WTC11 (cell line): Measurements from ENCODE around the gene RAI1. TPM values are rescaled to one million over a fixed set of nuclear protein-coding genes. Genes with fewer than 3 reads are reported as not detected.

Experiments used
- ATAC-seq: fragments of 200-7000 bp; cut with Tn5 transposase; 2 replicates; pipeline ENCODE4 v1.10.0; 2021; ENCODE audit warnings: mild to moderate bottlenecking, moderate library complexity
- CTCF ChIA-PET: fragments of 300-600 bp; sonication (Branson Sonifier 250); formaldehyde crosslinking; loops from one replicate; lab custom pipeline; 2021; ENCODE audit warnings: antibody characterized with exemption; lab: Charles Lee
- POLR2A ChIA-PET: fragments of 350-600 bp; sonication (Branson Sonifier 250); formaldehyde crosslinking; loops from one replicate; lab custom pipeline; 2021; ENCODE audit warnings: antibody characterized with exemption; lab: Charles Lee
- DNase-seq: peaks from one replicate; pipeline ENCODE4 v3.0.0; 2021; ENCODE audit warnings: low spot score
- H3K27ac Mint-ChIP-seq: 2 replicates; pipeline ENCODE4 v1.8.0; 2021; ENCODE audit warnings: mixed read lengths
- H3K27me3 Mint-ChIP-seq: 2 replicates; pipeline ENCODE4 v1.8.0; 2021; ENCODE audit warnings: low read depth, mild to moderate bottlenecking, moderate library complexity, mixed read lengths
- H3K36me3 Mint-ChIP-seq: 2 replicates; pipeline ENCODE4 v1.8.0; 2021; ENCODE audit warnings: mixed read lengths
- H3K4me1 Mint-ChIP-seq: 2 replicates; pipeline ENCODE4 v1.8.0; 2022; ENCODE audit warnings: mixed read lengths
- H3K4me3 Mint-ChIP-seq: 2 replicates; pipeline ENCODE4 v1.8.0; 2021; ENCODE audit warnings: mild to moderate bottlenecking, moderate library complexity, mixed read lengths
- H3K9me3 Mint-ChIP-seq: 2 replicates; pipeline ENCODE4 v1.8.0; 2021; ENCODE audit warnings: mixed read lengths
- ATF1 ChIP-seq: sonication (generic); formaldehyde crosslinking; IDR thresholded peaks from 2 replicates; pipeline ENCODE4 v1.8.1; 2023; ENCODE audit warnings: mild to moderate bottlenecking, moderate library complexity, missing genetic modification reagents
- CBFB ChIP-seq: sonication (generic); formaldehyde crosslinking; IDR thresholded peaks from 2 replicates; pipeline ENCODE4 v1.8.1; 2022; ENCODE audit warnings: mild to moderate bottlenecking, low read depth, missing genetic modification reagents
- CREM ChIP-seq: sonication (generic); formaldehyde crosslinking; IDR thresholded peaks from 2 replicates; pipeline ENCODE4 v1.8.1; 2022; ENCODE audit warnings: mild to moderate bottlenecking, missing genetic modification reagents, moderate library complexity
- FOXJ3 ChIP-seq: sonication (generic); formaldehyde crosslinking; IDR thresholded peaks from 2 replicates; pipeline ENCODE4 v1.9.0; 2021; ENCODE audit warnings: missing genetic modification reagents, mild to moderate bottlenecking, borderline replicate concordance
- FOXP1 ChIP-seq: sonication (generic); formaldehyde crosslinking; IDR thresholded peaks from 2 replicates; pipeline ENCODE4 v1.8.0; 2022; ENCODE audit warnings: missing genetic modification reagents, mild to moderate bottlenecking, moderate library complexity, borderline replicate concordance
- GTF2I ChIP-seq: fragments of 250-450 bp; sonication (Bioruptor Pico); conservative IDR thresholded peaks from 2 replicates; pipeline ENCODE4 v1.4.0; 2021; ENCODE audit warnings: mild to moderate bottlenecking
- NFATC4 ChIP-seq: fragments of 250-450 bp; sonication (Bioruptor Pico); IDR thresholded peaks from 2 replicates; pipeline ENCODE4 v1.9.0; 2021; ENCODE audit warnings: mild to moderate bottlenecking
- NR2C2 ChIP-seq: sonication (generic); formaldehyde crosslinking; IDR thresholded peaks from 2 replicates; pipeline ENCODE4 v1.8.0; 2022; ENCODE audit warnings: mild to moderate bottlenecking, missing genetic modification reagents
- PRRX2 ChIP-seq: fragments of 250-450 bp; sonication (Bioruptor Pico); IDR thresholded peaks from 2 replicates; pipeline ENCODE4 v1.8.0; 2021; ENCODE audit warnings: mild to moderate bottlenecking
- SOX15 ChIP-seq: fragments of 250-450 bp; sonication (Bioruptor Pico); IDR thresholded peaks from 2 replicates; pipeline ENCODE4 v1.9.0; 2021; ENCODE audit warnings: mild to moderate bottlenecking
- TEAD4 ChIP-seq: sonication (generic); formaldehyde crosslinking; IDR thresholded peaks from 2 replicates; pipeline ENCODE4 v1.8.0; 2022; ENCODE audit warnings: mild to moderate bottlenecking, missing genetic modification reagents
- ZNF317 ChIP-seq: sonication (generic); formaldehyde crosslinking; IDR thresholded peaks from 2 replicates; pipeline ENCODE4 v1.8.1; 2023; ENCODE audit warnings: low read depth, mild to moderate bottlenecking, moderate library complexity, missing genetic modification reagents, borderline replicate concordance
- ZNF416 ChIP-seq: fragments of 250-450 bp; sonication (Bioruptor Pico); IDR thresholded peaks from 2 replicates; pipeline ENCODE4 v1.9.0; 2021; ENCODE audit warnings: mild to moderate bottlenecking, inconsistent platforms
- ZNF423 ChIP-seq: fragments of 250-450 bp; sonication (Bioruptor Pico); IDR thresholded peaks from 2 replicates; pipeline ENCODE4 v2.1.2; 2022; ENCODE audit warnings: mild to moderate bottlenecking, moderate library complexity
- total RNA-seq: library from RNA; stranded (reverse); gene quantifications from 3 replicates; pipeline ENCODE4 v1.2.3, GENCODE V29; 2021
- TF ChIP-seq, protein P1 (sequence below): sonication (generic); formaldehyde crosslinking; IDR thresholded peaks from 2 replicates; pipeline ENCODE4 v1.8.1; 2023; ENCODE audit warnings: mild to moderate bottlenecking, missing genetic modification reagents
- TF ChIP-seq, protein P2 (sequence below): sonication (generic); formaldehyde crosslinking; conservative IDR thresholded peaks from 2 replicates; pipeline ENCODE4 v1.8.1; 2023; ENCODE audit warnings: mild to moderate bottlenecking, low read depth, missing genetic modification reagents, moderate library complexity
- TF ChIP-seq, protein P3 (sequence below): sonication (generic); formaldehyde crosslinking; IDR thresholded peaks from 2 replicates; pipeline ENCODE4 v1.8.0; 2022; ENCODE audit warnings: missing genetic modification reagents
- TF ChIP-seq, protein P4 (sequence below): sonication (generic); formaldehyde crosslinking; IDR thresholded peaks from 2 replicates; pipeline ENCODE4 v1.8.1; 2022; ENCODE audit warnings: low read depth, mild to moderate bottlenecking, moderate library complexity, missing genetic modification reagents, borderline replicate concordance
- TF ChIP-seq, protein P5 (sequence below): sonication (generic); formaldehyde crosslinking; IDR thresholded peaks from 2 replicates; pipeline ENCODE4 v1.8.0; 2022; ENCODE audit warnings: mild to moderate bottlenecking, missing genetic modification reagents
- TF ChIP-seq, protein P6 (sequence below): sonication (generic); formaldehyde crosslinking; IDR thresholded peaks from 2 replicates; pipeline ENCODE4 v1.8.1; 2022; ENCODE audit warnings: mild to moderate bottlenecking, missing genetic modification reagents, moderate library complexity, borderline replicate concordance
- TF ChIP-seq, protein P7 (sequence below): fragments of 200-600 bp; IDR thresholded peaks from 2 replicates; pipeline ENCODE4 v1.8.0; 2022; ENCODE audit warnings: antibody characterized with exemption

Gene RAI1
- total RNA-seq, 1 experiment from 2014 or later = 12.7 TPM

DNA sequence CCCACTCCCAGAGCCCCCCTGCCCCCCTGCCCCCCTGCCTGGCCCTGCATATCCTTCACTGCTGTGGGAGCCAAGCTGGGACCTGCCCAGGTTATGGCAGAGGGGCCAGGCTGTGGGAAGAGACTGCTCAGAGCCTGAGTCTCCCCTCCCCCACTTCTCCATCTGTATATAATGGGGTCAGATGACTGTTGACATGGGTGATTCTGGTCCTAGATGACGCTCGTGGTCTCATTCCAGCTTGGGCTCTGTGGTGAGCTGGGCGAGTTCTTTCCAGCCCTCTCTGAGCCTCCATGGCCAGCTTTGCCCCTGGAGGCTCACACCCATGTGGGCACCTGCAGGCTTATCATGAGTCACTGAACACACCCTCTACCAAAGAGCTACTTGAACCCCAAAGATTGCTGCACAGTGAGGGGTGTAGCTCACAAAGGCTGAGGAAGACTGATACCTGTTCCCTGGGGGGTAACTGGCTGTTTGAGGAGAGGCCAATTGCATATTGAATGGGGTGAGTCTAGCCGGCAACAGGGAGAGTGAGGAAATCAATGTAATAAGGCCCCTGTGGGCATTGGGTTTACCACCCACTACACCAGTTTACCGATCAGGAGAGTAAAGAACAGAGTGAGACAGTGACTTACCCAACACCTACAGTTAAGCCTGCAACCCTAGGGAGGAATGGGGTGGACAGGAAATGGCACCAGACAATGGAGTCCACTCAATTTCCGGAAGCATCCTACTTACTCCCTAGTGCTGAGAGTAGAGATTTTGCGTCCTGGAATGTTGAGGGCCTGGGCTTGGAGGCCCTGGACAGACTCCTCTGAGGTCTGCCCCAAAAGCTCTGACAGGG is 159.7 kb downstream of the RAI1 start:
- peaks cover under 1% of the 10 kb centered on the region; the same call in 1 of the 2 replicates for H3K27me3 Mint-ChIP-seq
- DNase-seq = no peak
- H3K36me3 Mint-ChIP-seq = no peaks in the 10 kb centered on the region; the same call in 1 of the 2 replicates
- ChIA-PET CTCF (interaction anchor here (0.6 to 3.1 kb wide), 10 partner anchors 13 to 920 kb away, joined by 3 to 23 read pairs (median 3); no protein-coding TSS in a partner anchor), POLR2A (interaction anchor here (1.0 to 1.4 kb wide), 3 partner anchors 15 to 29 kb away, joined by 3 to 7 read pairs (median 5); no protein-coding TSS in a partner anchor)
- H3K9me3 Mint-ChIP-seq = no peaks in the 10 kb centered on the region
- H3K4me3 Mint-ChIP-seq = peak overlapping the region; percentile 51
- peak overlapping the region; percentile 99 for H3K27ac Mint-ChIP-seq
- H3K4me1 Mint-ChIP-seq = peaks cover 50% of the 10 kb centered on the region
- TF ChIP-seq, protein P1, sequence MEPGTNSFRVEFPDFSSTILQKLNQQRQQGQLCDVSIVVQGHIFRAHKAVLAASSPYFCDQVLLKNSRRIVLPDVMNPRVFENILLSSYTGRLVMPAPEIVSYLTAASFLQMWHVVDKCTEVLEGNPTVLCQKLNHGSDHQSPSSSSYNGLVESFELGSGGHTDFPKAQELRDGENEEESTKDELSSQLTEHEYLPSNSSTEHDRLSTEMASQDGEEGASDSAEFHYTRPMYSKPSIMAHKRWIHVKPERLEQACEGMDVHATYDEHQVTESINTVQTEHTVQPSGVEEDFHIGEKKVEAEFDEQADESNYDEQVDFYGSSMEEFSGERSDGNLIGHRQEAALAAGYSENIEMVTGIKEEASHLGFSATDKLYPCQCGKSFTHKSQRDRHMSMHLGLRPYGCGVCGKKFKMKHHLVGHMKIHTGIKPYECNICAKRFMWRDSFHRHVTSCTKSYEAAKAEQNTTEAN (CRISPR knock-in tag) = no peak
- TF ChIP-seq ZNF317 (CRISPR knock-in tag) (no peak), ATF1 (CRISPR knock-in tag) (no peak), FOXJ3 (CRISPR knock-in tag) (no peak), PRRX2 (no peak)
- TF ChIP-seq, protein P2, sequence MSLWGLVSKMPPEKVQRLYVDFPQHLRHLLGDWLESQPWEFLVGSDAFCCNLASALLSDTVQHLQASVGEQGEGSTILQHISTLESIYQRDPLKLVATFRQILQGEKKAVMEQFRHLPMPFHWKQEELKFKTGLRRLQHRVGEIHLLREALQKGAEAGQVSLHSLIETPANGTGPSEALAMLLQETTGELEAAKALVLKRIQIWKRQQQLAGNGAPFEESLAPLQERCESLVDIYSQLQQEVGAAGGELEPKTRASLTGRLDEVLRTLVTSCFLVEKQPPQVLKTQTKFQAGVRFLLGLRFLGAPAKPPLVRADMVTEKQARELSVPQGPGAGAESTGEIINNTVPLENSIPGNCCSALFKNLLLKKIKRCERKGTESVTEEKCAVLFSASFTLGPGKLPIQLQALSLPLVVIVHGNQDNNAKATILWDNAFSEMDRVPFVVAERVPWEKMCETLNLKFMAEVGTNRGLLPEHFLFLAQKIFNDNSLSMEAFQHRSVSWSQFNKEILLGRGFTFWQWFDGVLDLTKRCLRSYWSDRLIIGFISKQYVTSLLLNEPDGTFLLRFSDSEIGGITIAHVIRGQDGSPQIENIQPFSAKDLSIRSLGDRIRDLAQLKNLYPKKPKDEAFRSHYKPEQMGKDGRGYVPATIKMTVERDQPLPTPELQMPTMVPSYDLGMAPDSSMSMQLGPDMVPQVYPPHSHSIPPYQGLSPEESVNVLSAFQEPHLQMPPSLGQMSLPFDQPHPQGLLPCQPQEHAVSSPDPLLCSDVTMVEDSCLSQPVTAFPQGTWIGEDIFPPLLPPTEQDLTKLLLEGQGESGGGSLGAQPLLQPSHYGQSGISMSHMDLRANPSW (CRISPR knock-in tag) = no peak
- TF ChIP-seq, protein P3, sequence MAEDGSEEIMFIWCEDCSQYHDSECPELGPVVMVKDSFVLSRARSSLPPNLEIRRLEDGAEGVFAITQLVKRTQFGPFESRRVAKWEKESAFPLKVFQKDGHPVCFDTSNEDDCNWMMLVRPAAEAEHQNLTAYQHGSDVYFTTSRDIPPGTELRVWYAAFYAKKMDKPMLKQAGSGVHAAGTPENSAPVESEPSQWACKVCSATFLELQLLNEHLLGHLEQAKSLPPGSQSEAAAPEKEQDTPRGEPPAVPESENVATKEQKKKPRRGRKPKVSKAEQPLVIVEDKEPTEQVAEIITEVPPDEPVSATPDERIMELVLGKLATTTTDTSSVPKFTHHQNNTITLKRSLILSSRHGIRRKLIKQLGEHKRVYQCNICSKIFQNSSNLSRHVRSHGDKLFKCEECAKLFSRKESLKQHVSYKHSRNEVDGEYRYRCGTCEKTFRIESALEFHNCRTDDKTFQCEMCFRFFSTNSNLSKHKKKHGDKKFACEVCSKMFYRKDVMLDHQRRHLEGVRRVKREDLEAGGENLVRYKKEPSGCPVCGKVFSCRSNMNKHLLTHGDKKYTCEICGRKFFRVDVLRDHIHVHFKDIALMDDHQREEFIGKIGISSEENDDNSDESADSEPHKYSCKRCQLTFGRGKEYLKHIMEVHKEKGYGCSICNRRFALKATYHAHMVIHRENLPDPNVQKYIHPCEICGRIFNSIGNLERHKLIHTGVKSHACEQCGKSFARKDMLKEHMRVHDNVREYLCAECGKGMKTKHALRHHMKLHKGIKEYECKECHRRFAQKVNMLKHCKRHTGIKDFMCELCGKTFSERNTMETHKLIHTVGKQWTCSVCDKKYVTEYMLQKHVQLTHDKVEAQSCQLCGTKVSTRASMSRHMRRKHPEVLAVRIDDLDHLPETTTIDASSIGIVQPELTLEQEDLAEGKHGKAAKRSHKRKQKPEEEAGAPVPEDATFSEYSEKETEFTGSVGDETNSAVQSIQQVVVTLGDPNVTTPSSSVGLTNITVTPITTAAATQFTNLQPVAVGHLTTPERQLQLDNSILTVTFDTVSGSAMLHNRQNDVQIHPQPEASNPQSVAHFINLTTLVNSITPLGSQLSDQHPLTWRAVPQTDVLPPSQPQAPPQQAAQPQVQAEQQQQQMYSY = no peak
- no peak for ATAC-seq

DNA sequence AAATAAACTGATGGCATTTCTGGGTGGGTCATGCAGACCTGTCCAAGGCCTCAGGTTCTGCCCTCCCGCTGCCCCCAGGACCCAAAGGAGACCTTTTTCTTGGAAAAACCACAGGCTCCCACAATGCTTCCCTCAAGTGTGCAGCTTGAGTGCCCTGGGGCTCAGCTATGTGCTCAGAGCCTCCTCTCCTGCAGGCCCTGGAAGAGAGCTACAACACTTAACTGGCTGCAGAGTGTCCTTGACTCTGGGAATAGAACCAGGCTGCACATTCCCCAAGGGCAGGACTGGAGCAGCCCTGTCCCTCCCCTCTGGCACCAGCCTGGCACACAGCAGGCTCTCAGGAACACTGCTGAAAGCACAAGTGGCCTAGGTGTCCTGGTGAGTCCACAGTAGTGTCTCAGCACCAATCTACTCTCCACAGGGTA is 160.4 kb downstream of the RAI1 start:
- H3K4me3 Mint-ChIP-seq = no peak overlapping the region
- H3K27me3 Mint-ChIP-seq = peaks cover 3% of the 10 kb centered on the region; the same call in 1 of the 2 replicates
- peak overlapping the region; percentile 23 for H3K27ac Mint-ChIP-seq
- ChIA-PET POLR2A (interaction anchor here (1.4 kb wide), 1 partner anchor 30 kb away, joined by 7 read pairs; no protein-coding TSS in a partner anchor), CTCF (interaction anchor here (1.0 to 3.1 kb wide), 8 partner anchors 14 to 78 kb away, joined by 3 to 23 read pairs (median 3); no protein-coding TSS in a partner anchor)
- no peaks in the 10 kb centered on the region for H3K9me3 Mint-ChIP-seq
- no peaks in the 10 kb centered on the region for H3K36me3 Mint-ChIP-seq
- H3K4me1 Mint-ChIP-seq = peaks cover 53% of the 10 kb centered on the region
- no peak for ATAC-seq
- DNase-seq = no peak
- TF ChIP-seq ZNF416 (CRISPR knock-in tag) = no peak
- no peak for TF ChIP-seq SOX15
- TF ChIP-seq ZNF423 (CRISPR knock-in tag) = no peak
- no peak for TF ChIP-seq GTF2I (CRISPR knock-in tag)
- no peak for TF ChIP-seq CBFB (CRISPR knock-in tag)
- TF ChIP-seq, protein P4, sequence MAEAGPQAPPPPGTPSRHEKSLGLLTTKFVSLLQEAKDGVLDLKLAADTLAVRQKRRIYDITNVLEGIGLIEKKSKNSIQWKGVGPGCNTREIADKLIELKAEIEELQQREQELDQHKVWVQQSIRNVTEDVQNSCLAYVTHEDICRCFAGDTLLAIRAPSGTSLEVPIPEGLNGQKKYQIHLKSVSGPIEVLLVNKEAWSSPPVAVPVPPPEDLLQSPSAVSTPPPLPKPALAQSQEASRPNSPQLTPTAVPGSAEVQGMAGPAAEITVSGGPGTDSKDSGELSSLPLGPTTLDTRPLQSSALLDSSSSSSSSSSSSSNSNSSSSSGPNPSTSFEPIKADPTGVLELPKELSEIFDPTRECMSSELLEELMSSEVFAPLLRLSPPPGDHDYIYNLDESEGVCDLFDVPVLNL = no peak
- no peak for TF ChIP-seq NFATC4 (CRISPR knock-in tag)
- TF ChIP-seq TEAD4 (CRISPR knock-in tag) = no peak
- TF ChIP-seq, protein P5, sequence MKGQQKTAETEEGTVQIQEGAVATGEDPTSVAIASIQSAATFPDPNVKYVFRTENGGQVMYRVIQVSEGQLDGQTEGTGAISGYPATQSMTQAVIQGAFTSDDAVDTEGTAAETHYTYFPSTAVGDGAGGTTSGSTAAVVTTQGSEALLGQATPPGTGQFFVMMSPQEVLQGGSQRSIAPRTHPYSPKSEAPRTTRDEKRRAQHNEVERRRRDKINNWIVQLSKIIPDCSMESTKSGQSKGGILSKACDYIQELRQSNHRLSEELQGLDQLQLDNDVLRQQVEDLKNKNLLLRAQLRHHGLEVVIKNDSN (CRISPR knock-in tag) = no peak
- TF ChIP-seq FOXP1 (CRISPR knock-in tag) = no peak
- no peak for TF ChIP-seq CREM (CRISPR knock-in tag)
- TF ChIP-seq NR2C2 (CRISPR knock-in tag) = no peak
- TF ChIP-seq, protein P6, sequence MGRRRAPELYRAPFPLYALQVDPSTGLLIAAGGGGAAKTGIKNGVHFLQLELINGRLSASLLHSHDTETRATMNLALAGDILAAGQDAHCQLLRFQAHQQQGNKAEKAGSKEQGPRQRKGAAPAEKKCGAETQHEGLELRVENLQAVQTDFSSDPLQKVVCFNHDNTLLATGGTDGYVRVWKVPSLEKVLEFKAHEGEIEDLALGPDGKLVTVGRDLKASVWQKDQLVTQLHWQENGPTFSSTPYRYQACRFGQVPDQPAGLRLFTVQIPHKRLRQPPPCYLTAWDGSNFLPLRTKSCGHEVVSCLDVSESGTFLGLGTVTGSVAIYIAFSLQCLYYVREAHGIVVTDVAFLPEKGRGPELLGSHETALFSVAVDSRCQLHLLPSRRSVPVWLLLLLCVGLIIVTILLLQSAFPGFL = no peak
- TF ChIP-seq, protein P7, sequence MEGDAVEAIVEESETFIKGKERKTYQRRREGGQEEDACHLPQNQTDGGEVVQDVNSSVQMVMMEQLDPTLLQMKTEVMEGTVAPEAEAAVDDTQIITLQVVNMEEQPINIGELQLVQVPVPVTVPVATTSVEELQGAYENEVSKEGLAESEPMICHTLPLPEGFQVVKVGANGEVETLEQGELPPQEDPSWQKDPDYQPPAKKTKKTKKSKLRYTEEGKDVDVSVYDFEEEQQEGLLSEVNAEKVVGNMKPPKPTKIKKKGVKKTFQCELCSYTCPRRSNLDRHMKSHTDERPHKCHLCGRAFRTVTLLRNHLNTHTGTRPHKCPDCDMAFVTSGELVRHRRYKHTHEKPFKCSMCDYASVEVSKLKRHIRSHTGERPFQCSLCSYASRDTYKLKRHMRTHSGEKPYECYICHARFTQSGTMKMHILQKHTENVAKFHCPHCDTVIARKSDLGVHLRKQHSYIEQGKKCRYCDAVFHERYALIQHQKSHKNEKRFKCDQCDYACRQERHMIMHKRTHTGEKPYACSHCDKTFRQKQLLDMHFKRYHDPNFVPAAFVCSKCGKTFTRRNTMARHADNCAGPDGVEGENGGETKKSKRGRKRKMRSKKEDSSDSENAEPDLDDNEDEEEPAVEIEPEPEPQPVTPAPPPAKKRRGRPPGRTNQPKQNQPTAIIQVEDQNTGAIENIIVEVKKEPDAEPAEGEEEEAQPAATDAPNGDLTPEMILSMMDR = no peak
